Gastroesophageal sphincter (tissue), 3 donors: Measurements from ENCODE around the gene GTF2IRD1.
"Not testable (repeated sequence)": the region's sequence is repeated elsewhere in the genome, so short reads cannot be mapped to it uniquely, and the experiment has no call there.

Source experiments
- CTCF ChIP-seq, 4 experiments: fragments of 200-600 bp in 2 of 4; fragments of 450-650 bp in 2 of 4; sonication (generic) in 1 of 4; IDR thresholded peaks; one replicate each; pipeline ENCODE4 v1.5.1; 2017 to 2019; ENCODE audit warnings: antibody characterized with exemption in 4 of 4, mild to moderate bottlenecking in 2 of 4, moderate library complexity in 2 of 4
- EP300 ChIP-seq: sonication (generic); formaldehyde crosslinking; IDR thresholded peaks from one replicate; pipeline ENCODE4 v1.6.1; 2017; ENCODE audit warnings: antibody characterized with exemption, mild to moderate bottlenecking

- not testable (repeated sequence) for TF ChIP-seq CTCF (IDR thresholded peaks at IDR 0.05); EP300
Measured at GRCh38 chr7:74563639-74564038, 109.9 kb downstream of the GTF2IRD1 start.
